B cell (primary cell): ENCODE results near the gene COQ2.

Source experiments
- EZH2 ChIP-seq: IDR thresholded peaks from 2 replicates; pipeline ENCODE4 v1.6.1; 2012; ENCODE audit warnings: borderline replicate concordance, low read depth, mild to moderate bottlenecking, moderate library complexity, low read length; ENCODE audit not compliant: insufficient read depth, poor library complexity, severe bottlenecking
- TF ChIP-seq, protein P1 (sequence below): fragments of 200-600 bp; IDR thresholded peaks from one replicate; pipeline ENCODE4 v1.8.0; 2022; ENCODE audit warnings: antibody characterized with exemption, mild to moderate bottlenecking

DNA sequence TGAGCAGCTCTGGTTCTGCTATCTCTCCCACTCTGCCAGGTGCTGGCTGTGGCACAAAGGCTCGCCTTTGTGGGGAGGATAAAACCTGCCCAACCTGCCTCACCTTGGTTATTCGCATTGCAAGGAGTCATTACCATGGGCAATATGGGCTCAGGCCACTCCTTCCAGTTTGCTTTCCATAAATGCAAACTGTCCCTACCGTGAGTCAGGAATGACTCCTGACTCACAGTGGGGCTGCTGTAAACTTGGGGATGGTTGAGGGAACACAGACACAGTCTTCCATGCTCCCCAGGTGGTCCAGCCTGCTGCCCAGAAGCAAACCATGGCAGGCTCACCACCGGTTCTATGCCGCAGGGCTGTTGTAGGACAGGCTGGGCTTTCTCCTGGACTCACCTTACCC lies 36.1 kb downstream of the COQ2 start:
- TF ChIP-seq, protein P1, sequence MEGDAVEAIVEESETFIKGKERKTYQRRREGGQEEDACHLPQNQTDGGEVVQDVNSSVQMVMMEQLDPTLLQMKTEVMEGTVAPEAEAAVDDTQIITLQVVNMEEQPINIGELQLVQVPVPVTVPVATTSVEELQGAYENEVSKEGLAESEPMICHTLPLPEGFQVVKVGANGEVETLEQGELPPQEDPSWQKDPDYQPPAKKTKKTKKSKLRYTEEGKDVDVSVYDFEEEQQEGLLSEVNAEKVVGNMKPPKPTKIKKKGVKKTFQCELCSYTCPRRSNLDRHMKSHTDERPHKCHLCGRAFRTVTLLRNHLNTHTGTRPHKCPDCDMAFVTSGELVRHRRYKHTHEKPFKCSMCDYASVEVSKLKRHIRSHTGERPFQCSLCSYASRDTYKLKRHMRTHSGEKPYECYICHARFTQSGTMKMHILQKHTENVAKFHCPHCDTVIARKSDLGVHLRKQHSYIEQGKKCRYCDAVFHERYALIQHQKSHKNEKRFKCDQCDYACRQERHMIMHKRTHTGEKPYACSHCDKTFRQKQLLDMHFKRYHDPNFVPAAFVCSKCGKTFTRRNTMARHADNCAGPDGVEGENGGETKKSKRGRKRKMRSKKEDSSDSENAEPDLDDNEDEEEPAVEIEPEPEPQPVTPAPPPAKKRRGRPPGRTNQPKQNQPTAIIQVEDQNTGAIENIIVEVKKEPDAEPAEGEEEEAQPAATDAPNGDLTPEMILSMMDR = no peak
- no peak for TF ChIP-seq EZH2
